T-helper 1 cell treated with Interleukin-12 subunit alpha and Interleukin-12 subunit beta and Interleukin-4 antibody, amounts not matched to agents 30 ng/mL and 1 ng/mL, for 36 hours (primary cell): ENCODE data around the gene ISM1. TPM values are rescaled to one million over a fixed set of nuclear protein-coding genes. Genes with fewer than 3 reads are reported as not detected.

Experiments used
- intact Hi-C: fragments of 100-400 bp; cut with micrococcal nuclease; formaldehyde crosslinking; loops from one replicate; pipeline ENCODE4 v1.15.1; 2024
- total RNA-seq: library from RNA; stranded (reverse); gene quantifications from 2 replicates; pipeline ENCODE4 v1.2.3, GENCODE V29; 2022

Gene ISM1
- total RNA-seq, 1 donor from 2014 or later: 0.49 TPM

- intact Hi-C loops: no loop called here
Observed at GRCh38 chr20:13251904-13252297, 30.8 kb downstream of the ISM1 start.

GRCh38 chr20:13255356-13255755 is 34.3 kb downstream of the ISM1 start:
- intact Hi-C loops: no loop called here

- intact Hi-C loops: no loop called here
Observed at GRCh38 chr20:13256606-13257005, 35.5 kb downstream of the ISM1 start.

GRCh38 chr20:13259921-13260320 is 38.8 kb downstream of the ISM1 start:
- intact Hi-C loops: loop anchor here (5.0 kb wide), 1 partner anchor 287 kb away; no protein-coding TSS in a partner anchor

- intact Hi-C loops: loop anchor here (5.0 kb wide), 1 partner anchor 287 kb away; no protein-coding TSS in a partner anchor
Observed at GRCh38 chr20:13260650-13261279, 39.7 kb downstream of the ISM1 start.

GRCh38 chr20:13261460-13262301 is 40.6 kb downstream of the ISM1 start:
- intact Hi-C loops: loop anchor here (1.0 to 5.0 kb wide), 3 partner anchors 40 to 286 kb away; partner anchors contain the start of gene ISM1

GRCh38 chr20:13262302-13262650 is 41.2 kb downstream of the ISM1 start:
- intact Hi-C loops: loop anchor here (1.0 to 5.0 kb wide), 3 partner anchors 41 to 285 kb away; partner anchors contain the start of gene ISM1

GRCh38 chr20:13262671-13263360 is 41.7 kb downstream of the ISM1 start:
- intact Hi-C loops: loop anchor here (1.0 to 5.0 kb wide), 3 partner anchors 42 to 284 kb away; partner anchors contain the start of gene ISM1

GRCh38 chr20:13263451-13263850 is 42.4 kb downstream of the ISM1 start:
- intact Hi-C loops: loop anchor here (5.0 kb wide), 1 partner anchor 284 kb away; no protein-coding TSS in a partner anchor

- intact Hi-C loops: loop anchor here (5.0 kb wide), 1 partner anchor 282 kb away; no protein-coding TSS in a partner anchor
Observed at GRCh38 chr20:13264907-13265306, 43.8 kb downstream of the ISM1 start.

- intact Hi-C loops: no loop called here
Observed at GRCh38 chr20:13265941-13266340, 44.9 kb downstream of the ISM1 start.

- intact Hi-C loops: no loop called here
Observed at GRCh38 chr20:13267231-13267630, 46.2 kb downstream of the ISM1 start.

- intact Hi-C loops: no loop called here
Observed at GRCh38 chr20:13268953-13269352, 47.9 kb downstream of the ISM1 start.

- intact Hi-C loops: no loop called here
Observed at GRCh38 chr20:13270211-13270610, 49.1 kb downstream of the ISM1 start.

GRCh38 chr20:13271098-13271497 is 50.0 kb downstream of the ISM1 start:
- intact Hi-C loops: no loop called here

- intact Hi-C loops: no loop called here
Observed at GRCh38 chr20:13271977-13272975, 51.2 kb downstream of the ISM1 start.

- intact Hi-C loops: no loop called here
Observed at GRCh38 chr20:13274275-13274861, 53.3 kb downstream of the ISM1 start.

- intact Hi-C loops: no loop called here
Observed at GRCh38 chr20:13276945-13277541, 56.0 kb downstream of the ISM1 start.

GRCh38 chr20:13277663-13278295 is 56.7 kb downstream of the ISM1 start:
- intact Hi-C loops: no loop called here
